Loucy (cell line): ENCODE measurements around the gene PLEKHA6.

ENCODE experiments used
- H2AFZ ChIP-seq: fragments of 200-600 bp; sonication (generic); 2 replicates; pipeline ENCODE4 v1.6.0; 2016; ENCODE audit warnings: antibody characterized with exemption, mild to moderate bottlenecking, low read length, moderate library complexity
- H3F3A ChIP-seq: fragments of 200-600 bp; 2 replicates; pipeline ENCODE4 v1.6.0; 2016; ENCODE audit warnings: antibody characterized with exemption, low read depth, mild to moderate bottlenecking
- H3K27me3 ChIP-seq: fragments of 200-600 bp; sonication (generic); 2 replicates; pipeline ENCODE4 v1.6.1; 2014; ENCODE audit warnings: low read length, mild to moderate bottlenecking; ENCODE audit not compliant: insufficient read depth, poor library complexity, severe bottlenecking
- H3K36me3 ChIP-seq: fragments of 200-600 bp; sonication (generic); 2 replicates; pipeline ENCODE4 v1.6.1; 2016; ENCODE audit warnings: low read length; ENCODE audit not compliant: insufficient read depth
- H3K4me1 ChIP-seq: fragments of 200-600 bp; sonication (generic); 2 replicates; pipeline ENCODE4 v1.5.1; 2014; ENCODE audit warnings: low read length, mild to moderate bottlenecking; ENCODE audit not compliant: insufficient read depth, poor library complexity, severe bottlenecking
- H3K4me2 ChIP-seq: fragments of 200-600 bp; sonication (generic); 2 replicates; pipeline ENCODE4 v1.6.0; 2014; ENCODE audit warnings: antibody characterized with exemption, low read length, low read depth, mild to moderate bottlenecking; ENCODE audit not compliant: poor library complexity, severe bottlenecking
- H3K4me3 ChIP-seq: fragments of 200-600 bp; sonication (generic); 2 replicates; pipeline ENCODE4 v1.5.1; 2014; ENCODE audit warnings: low read length, mild to moderate bottlenecking, mixed read lengths; ENCODE audit not compliant: poor library complexity, severe bottlenecking
- H3K79me2 ChIP-seq: fragments of 200-600 bp; sonication (generic); 2 replicates; pipeline ENCODE4 v1.6.1; 2014; ENCODE audit warnings: low read length; ENCODE audit not compliant: insufficient read depth
- H3K9ac ChIP-seq: fragments of 200-600 bp; sonication (generic); 2 replicates; pipeline ENCODE4 v1.6.0; 2014; ENCODE audit warnings: mild to moderate bottlenecking, low read depth, low read length, moderate library complexity; ENCODE audit not compliant: poor library complexity, severe bottlenecking
- H3K9me2 ChIP-seq: fragments of 200-600 bp; sonication (generic); replicated peaks from 2 replicates; pipeline ENCODE4 v1.6.1; 2016; ENCODE audit warnings: low read depth, low read length, mixed read lengths
- H3K9me3 ChIP-seq: fragments of 200-600 bp; sonication (generic); 2 replicates; pipeline ENCODE4 v1.6.1; 2014; ENCODE audit warnings: mild to moderate bottlenecking, antibody characterized with exemption, low read length, low read depth; ENCODE audit not compliant: insufficient read depth
- H4K20me1 ChIP-seq: fragments of 200-600 bp; sonication (generic); 2 replicates; pipeline ENCODE4 v1.6.0; 2014; ENCODE audit warnings: antibody characterized with exemption, low read length, mild to moderate bottlenecking; ENCODE audit not compliant: insufficient read depth, poor library complexity, severe bottlenecking
- EZH2phosphoT487 ChIP-seq: fragments of 200-600 bp; IDR thresholded peaks from 2 replicates; pipeline ENCODE4 v1.6.1; 2018; ENCODE audit warnings: antibody characterized with exemption, mild to moderate bottlenecking, moderate library complexity, borderline replicate concordance
- TF ChIP-seq, protein P1 (sequence below): fragments of 200-600 bp; sonication (generic); conservative IDR thresholded peaks from 2 replicates; pipeline ENCODE4 v1.5.1; 2014; ENCODE audit warnings: mild to moderate bottlenecking, antibody characterized with exemption, low read length

The PLEKHA6 gene

DNA sequence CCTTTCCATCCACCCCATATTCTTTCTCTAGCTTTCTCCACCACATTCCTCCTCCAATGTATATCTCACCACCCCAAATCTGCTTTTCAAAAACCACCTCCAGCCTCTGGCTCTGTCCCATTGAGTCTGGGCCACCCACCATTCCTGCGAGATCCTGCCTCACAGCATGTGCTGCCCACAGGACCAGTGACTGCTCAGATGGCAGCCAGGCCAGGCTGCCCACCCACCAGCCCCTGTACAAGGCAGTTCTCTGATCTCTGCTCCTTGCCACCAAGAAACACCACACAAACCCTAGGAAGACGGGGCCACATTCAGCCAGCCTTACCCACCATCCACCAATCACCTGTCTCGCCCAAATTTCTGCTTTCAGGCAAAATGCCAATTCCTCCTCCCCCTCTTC, 53.7 kb downstream of the PLEKHA6 start:
- H3K9me2 ChIP-seq, result no peaks in the 10 kb centered on the region
- no peaks in the 10 kb centered on the region for H3F3A ChIP-seq
- no peak overlapping the region for H2AFZ ChIP-seq
- H3K79me2 ChIP-seq, result no peaks in the 10 kb centered on the region
- no peaks in the 10 kb centered on the region for H3K9me3 ChIP-seq
- H3K4me1 ChIP-seq, result no peaks in the 10 kb centered on the region
- no peaks in the 10 kb centered on the region for H4K20me1 ChIP-seq
- no peak overlapping the region for H3K9ac ChIP-seq
- no peak for TF ChIP-seq EZH2phosphoT487
- TF ChIP-seq, protein P1, sequence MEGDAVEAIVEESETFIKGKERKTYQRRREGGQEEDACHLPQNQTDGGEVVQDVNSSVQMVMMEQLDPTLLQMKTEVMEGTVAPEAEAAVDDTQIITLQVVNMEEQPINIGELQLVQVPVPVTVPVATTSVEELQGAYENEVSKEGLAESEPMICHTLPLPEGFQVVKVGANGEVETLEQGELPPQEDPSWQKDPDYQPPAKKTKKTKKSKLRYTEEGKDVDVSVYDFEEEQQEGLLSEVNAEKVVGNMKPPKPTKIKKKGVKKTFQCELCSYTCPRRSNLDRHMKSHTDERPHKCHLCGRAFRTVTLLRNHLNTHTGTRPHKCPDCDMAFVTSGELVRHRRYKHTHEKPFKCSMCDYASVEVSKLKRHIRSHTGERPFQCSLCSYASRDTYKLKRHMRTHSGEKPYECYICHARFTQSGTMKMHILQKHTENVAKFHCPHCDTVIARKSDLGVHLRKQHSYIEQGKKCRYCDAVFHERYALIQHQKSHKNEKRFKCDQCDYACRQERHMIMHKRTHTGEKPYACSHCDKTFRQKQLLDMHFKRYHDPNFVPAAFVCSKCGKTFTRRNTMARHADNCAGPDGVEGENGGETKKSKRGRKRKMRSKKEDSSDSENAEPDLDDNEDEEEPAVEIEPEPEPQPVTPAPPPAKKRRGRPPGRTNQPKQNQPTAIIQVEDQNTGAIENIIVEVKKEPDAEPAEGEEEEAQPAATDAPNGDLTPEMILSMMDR, result no peak
- H3K4me2 ChIP-seq, result no peak overlapping the region
- no peaks in the 10 kb centered on the region for H3K27me3 ChIP-seq
- no peaks in the 10 kb centered on the region for H3K36me3 ChIP-seq
- H3K4me3 ChIP-seq, result no peak overlapping the region

DNA sequence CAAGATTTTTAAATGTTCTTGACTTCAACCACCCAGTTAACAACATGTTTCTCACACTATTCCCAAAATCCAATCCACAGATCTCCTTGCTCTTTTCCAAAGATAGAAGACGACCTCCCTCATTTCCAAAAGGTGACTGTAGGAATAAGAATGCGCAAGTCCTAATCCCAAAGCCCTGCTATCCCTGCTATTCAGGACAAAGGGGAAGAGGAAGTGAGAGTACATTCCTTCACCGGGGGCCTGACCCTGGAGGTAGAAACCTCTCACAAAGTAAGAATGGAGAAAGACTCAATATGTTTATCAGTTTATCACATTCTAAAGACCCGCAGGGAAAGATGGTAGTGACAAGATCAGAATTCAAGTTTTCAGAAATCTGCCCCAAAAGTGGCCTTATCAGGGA, 55.7 kb downstream of the PLEKHA6 start:
- no peaks in the 10 kb centered on the region for H3K9me3 ChIP-seq
- no peak overlapping the region for H3K4me2 ChIP-seq
- no peaks in the 10 kb centered on the region for H3K79me2 ChIP-seq
- no peaks in the 10 kb centered on the region for H3K36me3 ChIP-seq
- no peaks in the 10 kb centered on the region for H3K27me3 ChIP-seq
- no peaks in the 10 kb centered on the region for H3K9me2 ChIP-seq
- H3K4me3 ChIP-seq, result no peak overlapping the region
- H3K9ac ChIP-seq, result no peak overlapping the region
- no peaks in the 10 kb centered on the region for H3K4me1 ChIP-seq
- no peaks in the 10 kb centered on the region for H3F3A ChIP-seq
- no peak overlapping the region for H2AFZ ChIP-seq
- TF ChIP-seq, protein P1, result no peak
- TF ChIP-seq EZH2phosphoT487, result no peak
- no peaks in the 10 kb centered on the region for H4K20me1 ChIP-seq

DNA sequence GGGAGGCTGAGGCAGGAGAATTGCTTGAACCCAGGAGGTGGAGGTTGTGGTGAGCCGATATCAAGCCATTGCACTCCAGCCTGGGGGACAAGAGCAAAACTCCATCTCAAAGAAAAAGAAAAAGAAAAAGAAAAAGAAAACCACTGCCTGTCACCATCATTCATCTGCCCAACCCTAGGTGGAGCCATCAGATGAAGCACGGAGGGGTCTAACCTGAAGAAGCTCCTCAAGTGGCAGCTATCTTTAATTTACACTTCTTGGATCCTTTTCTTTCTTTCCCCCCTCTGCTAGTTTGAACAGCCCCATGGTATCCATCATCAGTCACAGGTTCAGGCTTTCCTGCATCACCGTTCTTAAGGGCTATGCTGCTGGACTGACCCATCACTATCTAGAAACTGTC, 57.0 kb downstream of the PLEKHA6 start:
- H3K36me3 ChIP-seq, result no peaks in the 10 kb centered on the region
- H3K9ac ChIP-seq, result no peak overlapping the region
- no peaks in the 10 kb centered on the region for H3K4me1 ChIP-seq
- H4K20me1 ChIP-seq, result no peaks in the 10 kb centered on the region
- no peaks in the 10 kb centered on the region for H3K79me2 ChIP-seq
- no peak overlapping the region for H2AFZ ChIP-seq
- no peaks in the 10 kb centered on the region for H3K9me2 ChIP-seq
- no peaks in the 10 kb centered on the region for H3K27me3 ChIP-seq
- no peaks in the 10 kb centered on the region for H3F3A ChIP-seq
- TF ChIP-seq EZH2phosphoT487, result no peak
- TF ChIP-seq, protein P1, result no peak
- no peak overlapping the region for H3K4me2 ChIP-seq
- H3K9me3 ChIP-seq, result no peaks in the 10 kb centered on the region
- no peak overlapping the region for H3K4me3 ChIP-seq
